ENCODE results near the gene CDHR4.

DNA sequence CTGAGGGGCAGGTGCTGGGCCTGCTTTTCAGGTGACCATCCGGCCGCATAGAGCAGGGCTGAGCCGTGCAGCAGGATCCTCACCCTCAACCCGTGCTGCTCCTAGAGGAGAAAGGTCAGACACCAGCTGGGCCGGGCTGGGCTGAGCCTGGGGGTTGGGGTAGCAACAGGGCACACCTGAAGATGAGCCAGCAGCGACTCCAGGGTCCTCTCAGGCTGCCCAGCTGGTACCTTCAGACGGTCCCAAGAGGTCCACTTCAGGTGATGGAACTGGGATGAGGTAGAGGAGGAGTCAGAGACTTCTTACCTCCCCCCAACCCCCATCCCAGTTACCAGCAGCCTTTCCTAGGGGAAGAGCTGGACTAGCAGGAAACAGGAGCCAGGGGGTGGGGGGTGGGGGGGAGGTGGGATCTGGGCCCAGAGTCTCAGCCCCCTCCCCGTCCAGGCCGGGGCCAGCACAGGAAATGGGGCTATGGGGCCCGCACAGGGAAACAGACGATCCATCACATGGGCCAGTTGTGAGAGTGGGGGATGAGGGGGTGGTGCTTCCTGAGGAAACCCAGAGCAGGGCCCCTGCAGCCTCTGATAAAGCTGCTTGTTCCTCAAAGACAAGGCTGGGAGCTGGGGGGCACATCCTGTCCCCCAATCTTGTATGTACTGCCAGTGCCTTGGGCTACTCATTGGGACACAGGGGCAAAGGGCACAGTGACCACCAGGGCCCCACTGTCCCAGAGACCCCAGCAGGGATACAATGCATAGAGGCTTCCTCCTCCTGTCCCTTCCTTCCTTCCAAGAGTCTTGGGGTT, 6.4 kb upstream of the CDHR4 start:
- TF ChIP-seq, protein P1, sequence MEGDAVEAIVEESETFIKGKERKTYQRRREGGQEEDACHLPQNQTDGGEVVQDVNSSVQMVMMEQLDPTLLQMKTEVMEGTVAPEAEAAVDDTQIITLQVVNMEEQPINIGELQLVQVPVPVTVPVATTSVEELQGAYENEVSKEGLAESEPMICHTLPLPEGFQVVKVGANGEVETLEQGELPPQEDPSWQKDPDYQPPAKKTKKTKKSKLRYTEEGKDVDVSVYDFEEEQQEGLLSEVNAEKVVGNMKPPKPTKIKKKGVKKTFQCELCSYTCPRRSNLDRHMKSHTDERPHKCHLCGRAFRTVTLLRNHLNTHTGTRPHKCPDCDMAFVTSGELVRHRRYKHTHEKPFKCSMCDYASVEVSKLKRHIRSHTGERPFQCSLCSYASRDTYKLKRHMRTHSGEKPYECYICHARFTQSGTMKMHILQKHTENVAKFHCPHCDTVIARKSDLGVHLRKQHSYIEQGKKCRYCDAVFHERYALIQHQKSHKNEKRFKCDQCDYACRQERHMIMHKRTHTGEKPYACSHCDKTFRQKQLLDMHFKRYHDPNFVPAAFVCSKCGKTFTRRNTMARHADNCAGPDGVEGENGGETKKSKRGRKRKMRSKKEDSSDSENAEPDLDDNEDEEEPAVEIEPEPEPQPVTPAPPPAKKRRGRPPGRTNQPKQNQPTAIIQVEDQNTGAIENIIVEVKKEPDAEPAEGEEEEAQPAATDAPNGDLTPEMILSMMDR (IDR thresholded peaks at IDR 0.05): no peak
- TF ChIP-seq POLR2A (IDR thresholded peaks at IDR 0.05) (no peak), EP300 (IDR thresholded peaks at IDR 0.05) (no peak)

All from ovary (tissue), 3 donors.